GM12873 (cell line): ENCODE data around the gene EPB41.

Experiments used
- TF ChIP-seq, protein P1 (sequence below): IDR thresholded peaks from 2 replicates; pipeline ENCODE4 v1.5.1; 2012; ENCODE audit warnings: low read depth, mild to moderate bottlenecking, moderate library complexity, low read length, control low read depth; ENCODE audit not compliant: insufficient read depth; ENCODE audit errors: missing control alignments

EPB41 gene

DNA sequence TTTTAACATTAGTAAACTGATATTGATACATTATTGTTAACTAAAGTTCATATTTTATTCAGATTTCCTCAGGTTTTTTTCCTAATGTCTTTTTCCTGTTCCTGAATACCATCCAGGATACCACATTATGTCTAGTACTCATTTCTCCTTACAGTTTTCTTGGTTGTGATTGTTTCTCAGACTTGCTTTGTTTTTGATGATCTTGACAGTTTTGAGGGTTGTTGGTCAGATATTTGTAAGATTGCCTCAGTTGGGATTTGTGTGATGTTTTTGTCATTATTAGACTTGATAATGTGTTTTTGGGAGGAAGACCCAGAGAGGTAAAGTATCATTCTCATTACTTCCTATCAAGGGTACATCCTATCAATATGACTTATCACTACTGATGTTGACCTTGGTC lies 19.5 kb downstream of the EPB41 start:
- TF ChIP-seq, protein P1, sequence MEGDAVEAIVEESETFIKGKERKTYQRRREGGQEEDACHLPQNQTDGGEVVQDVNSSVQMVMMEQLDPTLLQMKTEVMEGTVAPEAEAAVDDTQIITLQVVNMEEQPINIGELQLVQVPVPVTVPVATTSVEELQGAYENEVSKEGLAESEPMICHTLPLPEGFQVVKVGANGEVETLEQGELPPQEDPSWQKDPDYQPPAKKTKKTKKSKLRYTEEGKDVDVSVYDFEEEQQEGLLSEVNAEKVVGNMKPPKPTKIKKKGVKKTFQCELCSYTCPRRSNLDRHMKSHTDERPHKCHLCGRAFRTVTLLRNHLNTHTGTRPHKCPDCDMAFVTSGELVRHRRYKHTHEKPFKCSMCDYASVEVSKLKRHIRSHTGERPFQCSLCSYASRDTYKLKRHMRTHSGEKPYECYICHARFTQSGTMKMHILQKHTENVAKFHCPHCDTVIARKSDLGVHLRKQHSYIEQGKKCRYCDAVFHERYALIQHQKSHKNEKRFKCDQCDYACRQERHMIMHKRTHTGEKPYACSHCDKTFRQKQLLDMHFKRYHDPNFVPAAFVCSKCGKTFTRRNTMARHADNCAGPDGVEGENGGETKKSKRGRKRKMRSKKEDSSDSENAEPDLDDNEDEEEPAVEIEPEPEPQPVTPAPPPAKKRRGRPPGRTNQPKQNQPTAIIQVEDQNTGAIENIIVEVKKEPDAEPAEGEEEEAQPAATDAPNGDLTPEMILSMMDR, result no peak

DNA sequence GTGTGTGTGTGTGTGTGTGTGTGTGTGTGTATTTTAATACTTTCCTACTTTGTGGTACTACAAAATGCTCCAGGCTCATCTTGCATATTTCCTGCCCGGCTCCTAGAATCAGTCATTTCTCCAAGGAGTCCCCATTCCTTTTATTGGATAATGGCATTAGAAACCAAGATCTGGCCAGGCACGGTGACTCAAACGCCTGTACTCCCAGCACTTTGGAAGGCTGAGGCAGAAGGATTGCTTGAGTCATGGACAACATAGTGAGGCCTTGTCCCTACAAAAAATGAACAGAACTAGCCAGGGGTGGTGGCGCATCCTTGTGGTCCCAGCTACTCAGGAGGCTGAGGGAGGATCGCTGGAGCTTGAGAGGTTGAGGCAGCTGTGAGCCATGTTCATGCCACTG lies 20.3 kb downstream of the EPB41 start:
- TF ChIP-seq, protein P1, result no peak

DNA sequence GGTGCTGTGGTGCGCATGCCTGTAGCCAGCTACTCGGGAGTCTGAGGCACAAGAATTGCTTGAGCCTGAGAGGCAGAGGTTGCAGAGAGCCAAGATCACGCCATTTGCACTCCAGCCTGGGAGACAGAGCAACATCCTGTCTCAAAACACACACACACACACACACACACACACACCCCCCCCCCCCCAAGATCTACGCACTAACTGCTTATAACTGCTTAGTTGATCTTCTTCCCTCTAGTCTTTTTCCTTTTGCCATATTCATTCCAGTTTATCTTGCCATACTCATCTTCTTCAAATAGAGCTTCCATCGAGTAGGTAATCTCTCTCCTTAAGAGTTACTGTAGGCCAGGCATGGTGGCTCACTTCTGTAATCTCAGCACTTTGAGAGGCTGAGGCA lies 20.9 kb downstream of the EPB41 start:
- TF ChIP-seq, protein P1, result no peak

DNA sequence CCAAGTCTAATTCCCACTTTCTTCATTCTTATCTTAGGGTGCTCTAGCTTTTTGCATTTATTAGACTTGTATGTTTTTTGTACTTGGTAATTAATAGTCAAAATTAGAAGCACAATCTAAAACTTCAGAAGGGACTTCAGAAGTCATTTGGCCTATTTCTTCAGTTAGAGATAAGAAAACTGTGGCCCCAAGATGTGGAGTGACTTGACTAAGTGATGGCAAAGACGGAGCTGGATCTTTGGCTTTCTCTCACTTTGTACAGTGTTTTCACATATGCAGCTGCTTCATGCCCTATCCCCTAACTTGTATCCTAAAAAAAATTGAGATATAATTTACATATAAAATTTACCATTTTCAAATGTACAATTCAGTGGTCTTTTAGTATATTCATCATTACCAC lies 21.7 kb downstream of the EPB41 start:
- TF ChIP-seq, protein P1, result no peak

DNA sequence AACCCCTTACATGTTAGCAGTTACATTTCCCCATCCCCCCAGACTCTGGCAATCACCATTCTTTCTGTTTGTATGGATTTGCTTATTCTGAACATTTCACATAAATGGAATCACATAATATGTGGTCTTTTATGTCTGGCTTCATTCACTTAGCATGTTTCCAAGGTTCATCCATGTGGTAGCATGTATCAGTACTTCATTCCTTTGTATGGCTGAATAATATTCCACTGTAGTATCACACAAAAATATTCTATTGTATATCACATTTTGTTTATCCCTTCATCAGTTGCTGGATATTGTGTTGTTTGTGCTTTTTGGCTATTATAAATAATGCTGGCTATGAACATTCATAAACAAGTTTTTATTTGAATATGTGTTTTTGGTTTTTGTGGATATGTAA lies 22.2 kb downstream of the EPB41 start:
- TF ChIP-seq, protein P1, result no peak

DNA sequence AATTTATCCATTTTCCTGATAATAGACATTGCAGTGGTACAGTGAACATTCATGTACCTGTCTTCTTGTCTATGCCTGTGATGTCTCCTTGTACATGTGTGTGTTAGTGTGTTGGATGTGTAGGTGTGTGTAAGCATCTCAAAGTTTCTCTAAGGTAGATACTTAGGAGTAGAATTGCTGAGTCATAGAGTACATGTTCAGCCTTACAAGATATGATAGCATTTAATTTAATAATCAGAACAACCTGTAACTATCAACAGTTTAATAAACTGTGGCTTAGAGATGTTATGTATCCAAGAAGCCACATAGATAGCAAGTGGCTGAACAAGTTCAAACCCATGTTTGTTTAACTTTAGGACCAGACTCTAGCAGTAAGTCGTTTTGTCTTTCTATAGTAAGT lies 35.6 kb downstream of the EPB41 start:
- TF ChIP-seq, protein P1, result no peak

DNA sequence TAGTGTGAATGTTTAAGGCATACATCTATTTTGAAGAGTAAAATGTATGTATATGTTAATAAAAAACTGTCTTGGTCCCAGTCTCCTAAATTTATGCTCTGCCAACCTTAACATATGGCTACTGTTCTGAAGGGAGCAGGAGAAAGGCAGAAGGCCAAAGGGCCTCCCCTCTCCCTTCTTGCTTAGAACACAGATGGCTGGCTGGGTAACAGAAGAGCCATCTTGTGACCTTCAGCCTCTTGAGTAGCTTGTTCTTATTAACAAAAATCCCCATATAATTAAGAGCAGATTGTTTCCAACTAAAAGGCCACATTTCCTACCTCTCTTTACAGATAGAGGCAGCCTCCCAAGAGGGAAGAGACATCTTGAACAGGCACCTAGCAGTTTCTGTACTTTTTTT lies 36.1 kb downstream of the EPB41 start:
- TF ChIP-seq, protein P1, result no peak
